Ascending aorta (tissue), 2 donors: ENCODE measurements around the gene TGFBR3. TPM values are rescaled to one million over a fixed set of nuclear protein-coding genes. Genes with fewer than 3 reads are reported as not detected.

Experiments used
- DNase-seq, 2 donors: peaks; one replicate each; pipeline ENCODE4 v3.0.0-alpha.2; 2019; ENCODE audit warnings: low spot score in 2 of 2
- H3K27ac ChIP-seq, 2 donors: fragments of 200-600 bp; sonication (generic); one replicate each; pipeline ENCODE4 v1.5.1; 2016 to 2017; ENCODE audit warnings: mild to moderate bottlenecking in 1 of 2
- H3K27me3 ChIP-seq: fragments of 200-600 bp; sonication (generic); one replicate; pipeline ENCODE4 v1.5.1; 2017
- H3K36me3 ChIP-seq, 2 donors: fragments of 200-600 bp; sonication (generic); one replicate each; pipeline ENCODE4 v1.5.1; 2016
- H3K4me1 ChIP-seq, 2 donors: fragments of 200-600 bp; sonication (generic); one replicate each; pipeline ENCODE4 v1.5.1; 2016 to 2017; ENCODE audit warnings: mild to moderate bottlenecking in 1 of 2
- H3K4me3 ChIP-seq, 2 donors: fragments of 200-600 bp; sonication (generic); one replicate each; pipeline ENCODE4 v1.5.1; 2016 to 2017; ENCODE audit warnings: mild to moderate bottlenecking in 1 of 2
- H3K9me3 ChIP-seq, 2 donors: fragments of 200-600 bp; sonication (generic); one replicate each; pipeline ENCODE4 v1.5.1; 2016
- intact Hi-C: fragments of 100-400 bp; cut with DNase I; formaldehyde crosslinking; loops from one replicate; pipeline ENCODE4 v1.15.1; 2023
- total RNA-seq: library from RNA; depleted of rRNA; stranded (reverse); fragments of >200 nt; gene quantifications from one replicate; pipeline ENCODE4 v1.1.0, GENCODE V29; 2016
- TF ChIP-seq, protein P1 (sequence below), 3 experiments: fragments of 200-600 bp in 2 of 3; fragments of 450-650 bp in 1 of 3; sonication (generic) in 2 of 3; IDR thresholded peaks; one replicate each; pipeline ENCODE4 v1.5.1; 2016 to 2019; ENCODE audit warnings: antibody characterized with exemption in 3 of 3, mild to moderate bottlenecking in 1 of 3, moderate library complexity in 1 of 3

The TGFBR3 gene
- total RNA-seq, 1 donor from 2014 or later = 127 TPM

DNA sequence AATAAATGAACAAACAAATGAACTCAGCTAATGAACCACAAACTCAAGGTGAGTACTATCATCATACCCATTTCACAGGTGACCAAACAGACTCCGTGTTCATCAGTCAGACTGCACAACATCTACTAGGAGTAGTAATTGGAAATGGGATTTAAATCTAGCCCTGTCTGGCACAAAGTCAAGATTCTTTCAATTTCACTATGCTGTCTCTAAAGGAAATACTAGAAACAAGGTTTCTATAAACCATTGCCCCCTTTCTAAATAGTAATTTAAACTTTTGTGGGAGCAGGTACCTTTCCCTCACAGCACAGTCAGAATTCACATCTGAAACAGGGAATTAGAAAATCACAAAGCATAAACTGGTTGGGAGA is 160.3 kb downstream of the TGFBR3 start:
- intact Hi-C loops = loop anchor here (5.0 kb wide), 1 partner anchor 33 kb away; no protein-coding TSS in a partner anchor
- Histone ChIP-seq H3K27me3 (no peaks in the 10 kb centered on the region), H3K36me3 (peaks cover 6 to 15% of the 10 kb centered on the region in 2 donors), H3K27ac (peak overlapping the region; percentile 71 to 80), H3K9me3 (no peaks in the 10 kb centered on the region), H3K4me3 (no peak overlapping the region), H3K4me1 (peaks cover 0 to 21% of the 10 kb centered on the region in 2 donors)
- TF ChIP-seq, protein P1, sequence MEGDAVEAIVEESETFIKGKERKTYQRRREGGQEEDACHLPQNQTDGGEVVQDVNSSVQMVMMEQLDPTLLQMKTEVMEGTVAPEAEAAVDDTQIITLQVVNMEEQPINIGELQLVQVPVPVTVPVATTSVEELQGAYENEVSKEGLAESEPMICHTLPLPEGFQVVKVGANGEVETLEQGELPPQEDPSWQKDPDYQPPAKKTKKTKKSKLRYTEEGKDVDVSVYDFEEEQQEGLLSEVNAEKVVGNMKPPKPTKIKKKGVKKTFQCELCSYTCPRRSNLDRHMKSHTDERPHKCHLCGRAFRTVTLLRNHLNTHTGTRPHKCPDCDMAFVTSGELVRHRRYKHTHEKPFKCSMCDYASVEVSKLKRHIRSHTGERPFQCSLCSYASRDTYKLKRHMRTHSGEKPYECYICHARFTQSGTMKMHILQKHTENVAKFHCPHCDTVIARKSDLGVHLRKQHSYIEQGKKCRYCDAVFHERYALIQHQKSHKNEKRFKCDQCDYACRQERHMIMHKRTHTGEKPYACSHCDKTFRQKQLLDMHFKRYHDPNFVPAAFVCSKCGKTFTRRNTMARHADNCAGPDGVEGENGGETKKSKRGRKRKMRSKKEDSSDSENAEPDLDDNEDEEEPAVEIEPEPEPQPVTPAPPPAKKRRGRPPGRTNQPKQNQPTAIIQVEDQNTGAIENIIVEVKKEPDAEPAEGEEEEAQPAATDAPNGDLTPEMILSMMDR (IDR thresholded peaks at IDR 0.05) = no peak
- no peak for DNase-seq

DNA sequence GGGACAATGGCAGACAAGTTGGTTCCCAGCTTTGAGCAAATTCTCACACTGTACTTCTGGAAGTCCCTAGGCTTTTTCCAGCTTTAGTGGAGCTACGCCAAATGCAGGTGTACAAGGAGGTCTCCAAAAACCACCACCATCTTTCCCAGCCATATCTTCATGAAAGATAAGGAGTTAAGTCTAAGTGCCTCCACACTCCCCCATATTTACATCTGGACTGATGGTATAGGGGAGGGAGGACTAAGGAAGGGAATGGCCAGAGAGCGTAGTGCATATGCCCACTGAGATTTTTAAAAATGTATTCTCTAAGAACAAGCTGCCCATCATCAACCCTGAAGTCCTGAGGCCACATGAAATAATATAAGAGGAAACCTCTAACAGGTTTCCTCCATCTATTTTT is 161.3 kb downstream of the TGFBR3 start:
- peaks cover 0 to 21% of the 10 kb centered on the region in 2 donors for H3K4me1 ChIP-seq
- no peak overlapping the region for H3K4me3 ChIP-seq
- TF ChIP-seq, protein P1 (IDR thresholded peaks at IDR 0.05) = no peak
- intact Hi-C loops = loop anchor here (5.0 kb wide), 1 partner anchor 32 kb away; no protein-coding TSS in a partner anchor
- no peaks in the 10 kb centered on the region for H3K9me3 ChIP-seq
- DNase-seq = no peak
- H3K27ac ChIP-seq = peak overlapping the region; percentile 71 to 80
- H3K27me3 ChIP-seq = no peaks in the 10 kb centered on the region
- H3K36me3 ChIP-seq = peaks cover 14 to 20% of the 10 kb centered on the region in 2 donors

DNA sequence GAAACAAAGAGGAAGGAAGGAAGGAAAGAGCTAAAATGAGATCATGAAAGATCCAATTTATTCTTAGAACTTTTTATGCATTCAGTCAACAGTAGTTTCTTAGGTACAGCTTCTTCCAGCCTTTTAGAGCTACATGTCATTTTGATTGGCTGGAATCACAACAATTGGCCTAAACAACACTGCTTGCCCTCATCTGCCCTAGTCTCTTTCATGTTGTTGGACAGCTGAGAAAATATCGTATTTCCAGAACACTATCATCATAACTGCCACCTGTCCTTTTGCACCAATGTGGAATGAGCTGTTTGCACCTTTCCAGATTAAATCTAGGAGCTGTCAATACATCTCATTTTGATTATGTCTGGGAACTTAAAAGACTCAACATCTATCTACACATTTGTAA is 161.7 kb downstream of the TGFBR3 start:
- no peak for DNase-seq
- intact Hi-C loops = no loop called here
- Histone ChIP-seq H3K27me3 (no peaks in the 10 kb centered on the region), H3K36me3 (peaks cover 18 to 22% of the 10 kb centered on the region in 2 donors), H3K27ac (peak overlapping the region in 1 of 2 donors; percentile 27), H3K4me1 (peaks cover 0 to 21% of the 10 kb centered on the region in 2 donors), H3K4me3 (no peak overlapping the region), H3K9me3 (no peaks in the 10 kb centered on the region)
- TF ChIP-seq, protein P1 (IDR thresholded peaks at IDR 0.05) = no peak

DNA sequence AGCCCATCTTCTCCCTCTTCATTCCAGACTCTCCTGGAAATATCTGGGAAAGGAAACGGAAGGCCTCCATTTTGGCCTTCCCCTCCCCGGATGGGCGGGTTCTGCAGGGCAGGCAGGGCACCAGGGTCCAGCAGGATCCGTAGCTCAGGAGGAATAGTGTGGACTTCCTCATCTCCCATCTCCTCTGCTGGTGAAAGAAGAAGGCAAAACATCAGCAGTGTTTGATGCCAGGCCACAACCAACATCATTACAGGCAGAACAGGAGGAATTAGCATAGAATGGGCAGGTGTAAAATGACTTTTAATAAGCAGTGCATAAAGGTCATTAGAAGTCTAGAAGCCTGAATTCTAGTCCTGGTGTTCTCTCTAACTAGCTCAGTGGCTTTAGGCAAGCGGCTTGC is 165.9 kb downstream of the TGFBR3 start:
- intact Hi-C loops = no loop called here
- TF ChIP-seq, protein P1 (IDR thresholded peaks at IDR 0.05) = no peak
- Histone ChIP-seq H3K27ac (no peak overlapping the region), H3K4me3 (no peak overlapping the region), H3K4me1 (peaks cover 0 to 2% of the 10 kb centered on the region in 2 donors), H3K9me3 (no peaks in the 10 kb centered on the region), H3K27me3 (no peaks in the 10 kb centered on the region), H3K36me3 (peaks cover 20 to 57% of the 10 kb centered on the region in 2 donors)
- no peak for DNase-seq

DNA sequence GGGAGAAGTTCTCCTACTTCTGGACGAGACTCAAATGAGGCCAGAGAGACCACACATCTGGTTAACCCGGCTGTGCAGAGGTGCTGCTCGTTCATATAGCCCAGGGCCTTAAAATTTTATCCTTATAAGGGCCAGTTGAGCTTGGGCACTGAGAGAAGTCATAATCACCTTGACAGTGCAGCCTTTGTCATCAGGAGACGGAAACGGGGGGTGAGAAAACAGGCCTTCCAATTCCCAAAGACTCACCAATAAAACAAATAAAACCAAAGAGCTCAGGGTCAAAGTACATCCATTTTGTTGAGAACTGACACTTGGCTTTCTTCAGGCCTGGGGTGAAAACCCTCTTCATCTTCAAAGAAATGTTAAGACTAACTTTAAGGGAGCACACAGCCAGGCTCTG is 167.1 kb downstream of the TGFBR3 start:
- Histone ChIP-seq H3K4me1 (no peaks in the 10 kb centered on the region), H3K36me3 (peaks cover 20 to 66% of the 10 kb centered on the region in 2 donors), H3K9me3 (no peaks in the 10 kb centered on the region), H3K27me3 (no peaks in the 10 kb centered on the region), H3K4me3 (no peak overlapping the region), H3K27ac (no peak overlapping the region)
- TF ChIP-seq, protein P1 (IDR thresholded peaks at IDR 0.05) = no peak
- intact Hi-C loops = no loop called here
- no peak for DNase-seq

DNA sequence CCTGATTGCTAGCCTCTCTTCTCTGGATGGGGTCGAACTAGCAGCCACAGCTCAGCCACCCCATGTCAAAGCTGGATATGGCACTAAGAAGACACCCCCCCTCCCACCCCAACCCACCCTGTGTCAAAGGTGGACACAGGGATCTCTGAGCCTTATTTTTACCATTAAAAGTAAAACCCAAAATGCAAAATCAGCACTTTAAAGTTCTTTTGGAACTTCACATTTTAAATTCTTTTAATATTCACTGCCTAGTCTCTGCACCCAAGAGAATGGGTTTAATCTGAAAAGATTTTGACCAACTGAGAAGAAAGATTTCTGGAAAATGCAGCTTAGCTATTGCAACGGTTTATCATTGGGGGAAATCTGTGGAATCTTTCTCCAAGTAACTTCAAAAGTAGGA is 167.6 kb downstream of the TGFBR3 start:
- H3K4me1 ChIP-seq = no peaks in the 10 kb centered on the region
- DNase-seq = no peak
- no peak overlapping the region for H3K4me3 ChIP-seq
- H3K27ac ChIP-seq = no peak overlapping the region
- TF ChIP-seq, protein P1 (IDR thresholded peaks at IDR 0.05) = no peak
- no peaks in the 10 kb centered on the region for H3K9me3 ChIP-seq
- intact Hi-C loops = no loop called here
- peaks cover 20 to 66% of the 10 kb centered on the region in 2 donors for H3K36me3 ChIP-seq
- H3K27me3 ChIP-seq = no peaks in the 10 kb centered on the region
